Measurements from ENCODE around the gene POU3F1.
A peak's percentile ranks its signal among the peaks of the same experiment; 100 is the strongest.

POU3F1 gene

GRCh38 chr1:38026592-38027200 lies 19.9 kb downstream of the POU3F1 start:
- no peak for DNase-seq

DNA sequence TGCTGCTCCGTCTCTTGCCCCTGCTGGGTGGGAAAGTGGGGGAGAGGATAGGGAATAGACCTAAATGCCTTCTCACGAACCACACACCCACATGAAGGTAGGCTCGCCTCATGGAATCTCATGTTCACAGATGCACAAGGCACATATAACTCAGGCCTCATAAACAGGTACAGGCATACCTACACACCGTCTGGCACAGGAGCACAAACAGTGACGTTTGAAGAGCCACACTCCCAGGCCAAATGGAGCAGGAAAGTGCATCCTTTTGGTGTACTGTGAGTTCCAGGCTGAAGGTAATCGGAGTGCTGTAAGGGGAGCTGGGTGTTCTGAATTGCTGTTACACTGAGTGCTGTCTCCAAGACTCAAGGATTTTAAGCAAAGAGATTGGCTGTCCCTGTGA lies 20.9 kb downstream of the POU3F1 start:
- no peak for DNase-seq

- DNase-seq = no peak
Measured at GRCh38 chr1:38025233-38025632, 21.4 kb downstream of the POU3F1 start.

DNA sequence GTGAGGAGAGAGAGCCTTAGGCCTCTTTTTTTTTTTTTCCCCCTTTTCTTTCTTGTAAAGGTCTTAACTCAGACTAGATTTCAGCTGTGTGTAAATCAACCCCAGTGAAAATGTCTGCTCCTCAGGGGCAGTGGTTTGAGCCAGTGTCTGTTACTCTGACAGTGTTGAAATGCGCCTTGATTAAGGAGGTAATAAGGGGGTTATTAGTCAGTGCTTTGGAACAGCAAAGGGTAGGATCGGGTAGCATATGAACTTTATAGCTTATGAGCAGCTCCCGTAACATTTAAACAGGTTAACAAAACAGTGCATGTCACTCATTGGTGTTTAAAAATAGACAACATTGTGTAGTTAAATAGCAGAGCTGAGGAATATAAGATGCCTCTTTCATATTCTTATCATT lies 23.8 kb downstream of the POU3F1 start:
- no peak for DNase-seq

GRCh38 chr1:38021969-38022368 lies 24.6 kb downstream of the POU3F1 start:
- no peak for DNase-seq

GRCh38 chr1:38020396-38020795 lies 26.2 kb downstream of the POU3F1 start:
- no peak for DNase-seq

DNA sequence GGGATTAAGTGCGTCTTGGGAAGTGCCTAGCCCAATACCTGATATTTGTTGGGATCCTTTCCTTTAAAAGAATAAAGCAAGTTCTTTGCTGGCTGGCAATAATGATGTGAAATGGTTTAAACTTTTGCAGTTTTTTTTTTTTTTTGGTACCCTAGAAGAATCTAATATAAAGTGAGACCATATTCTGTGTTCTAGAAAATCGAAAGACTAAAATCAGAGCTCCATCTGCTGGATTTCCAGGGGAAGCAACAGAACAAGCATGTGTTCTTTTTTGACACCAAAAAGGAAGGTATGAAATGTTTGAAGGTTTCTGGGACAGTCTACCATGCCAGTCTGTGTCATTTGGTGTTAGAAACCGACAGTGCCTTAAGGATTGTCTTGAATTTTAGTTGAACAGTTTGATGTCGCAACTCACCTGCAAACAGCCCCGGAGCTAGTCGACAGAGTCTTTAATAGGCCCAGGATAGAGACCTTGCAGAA lies 27.7 kb downstream of the POU3F1 start:
- no peak for DNase-seq

- no peak for DNase-seq
Measured at GRCh38 chr1:38015978-38016725, 30.4 kb downstream of the POU3F1 start.

GRCh38 chr1:38014724-38015424 lies 31.7 kb downstream of the POU3F1 start:
- DNase-seq = no peak

- no peak for DNase-seq
Measured at GRCh38 chr1:38014171-38014570, 32.4 kb downstream of the POU3F1 start.

DNA sequence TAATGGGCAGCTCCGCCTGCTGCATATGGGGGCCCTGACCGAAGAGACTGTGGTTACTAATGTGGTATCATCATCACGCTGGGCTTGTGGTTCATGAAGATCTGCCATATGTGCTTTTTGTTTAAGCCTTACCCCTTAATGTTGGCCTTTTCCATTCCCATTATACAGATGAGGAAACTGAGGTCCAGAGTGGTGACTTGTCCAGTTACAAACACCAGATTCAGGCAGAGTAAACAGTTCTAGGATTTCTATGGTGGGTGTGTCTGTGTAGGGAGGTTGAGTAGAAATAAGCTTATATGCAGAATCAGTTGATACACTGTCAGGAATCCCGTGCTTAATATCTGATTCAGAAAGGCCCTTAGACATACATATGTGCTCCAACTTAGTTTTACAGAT lies 33.4 kb downstream of the POU3F1 start:
- no peak for DNase-seq

DNA sequence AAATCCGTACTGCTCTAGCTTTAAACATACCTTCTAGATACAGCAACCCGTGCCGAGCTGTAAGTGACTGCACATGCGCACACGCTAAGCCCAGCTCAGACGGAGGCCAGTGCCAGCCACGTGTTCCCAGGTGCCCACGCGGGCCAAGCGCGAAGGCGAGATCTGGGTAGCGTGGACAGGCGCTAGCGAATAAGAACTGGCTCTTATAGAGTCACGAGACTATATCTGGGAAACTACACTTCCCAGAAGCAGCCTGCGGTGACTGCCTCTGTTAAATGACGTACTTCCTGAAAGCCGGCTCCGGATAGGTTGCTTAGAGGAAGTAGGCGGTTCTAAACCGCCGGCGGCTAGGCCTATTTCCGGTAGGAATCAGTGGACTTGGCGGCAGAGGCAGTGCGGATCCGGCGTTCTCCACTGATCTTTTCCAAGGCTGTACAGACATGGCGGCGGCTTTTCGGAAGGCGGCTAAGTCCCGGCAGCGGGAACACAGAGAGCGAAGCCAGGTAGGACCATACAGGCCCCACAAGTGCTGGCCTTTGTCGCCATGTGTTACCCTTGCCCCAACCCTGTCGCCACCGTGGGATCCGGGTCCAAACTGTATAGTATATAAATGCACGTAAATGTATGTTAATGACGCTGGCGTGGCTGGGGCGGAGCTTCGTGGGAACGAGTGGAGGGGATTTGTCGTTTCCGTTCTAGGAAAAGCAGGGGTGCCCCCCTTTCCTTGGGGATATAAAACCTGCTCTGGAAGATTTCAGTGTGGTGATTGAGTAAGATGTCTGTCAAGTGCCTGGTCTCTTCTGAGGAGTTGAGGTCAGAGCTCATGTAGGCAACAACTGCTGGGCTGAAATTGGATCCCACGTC lies 34.0 kb downstream of the POU3F1 start, which contains the start of gene UTP11:
Gene UTP11, plus strand, starts transcription at position 372 of the 864 bp plus-strand sequence. Its CDS starts 69 bp downstream, at position 441.
- peak; percentile 92 for DNase-seq

GRCh38 chr1:38009841-38010180 lies 36.8 kb downstream of the POU3F1 start:
- DNase-seq = no peak

DNA sequence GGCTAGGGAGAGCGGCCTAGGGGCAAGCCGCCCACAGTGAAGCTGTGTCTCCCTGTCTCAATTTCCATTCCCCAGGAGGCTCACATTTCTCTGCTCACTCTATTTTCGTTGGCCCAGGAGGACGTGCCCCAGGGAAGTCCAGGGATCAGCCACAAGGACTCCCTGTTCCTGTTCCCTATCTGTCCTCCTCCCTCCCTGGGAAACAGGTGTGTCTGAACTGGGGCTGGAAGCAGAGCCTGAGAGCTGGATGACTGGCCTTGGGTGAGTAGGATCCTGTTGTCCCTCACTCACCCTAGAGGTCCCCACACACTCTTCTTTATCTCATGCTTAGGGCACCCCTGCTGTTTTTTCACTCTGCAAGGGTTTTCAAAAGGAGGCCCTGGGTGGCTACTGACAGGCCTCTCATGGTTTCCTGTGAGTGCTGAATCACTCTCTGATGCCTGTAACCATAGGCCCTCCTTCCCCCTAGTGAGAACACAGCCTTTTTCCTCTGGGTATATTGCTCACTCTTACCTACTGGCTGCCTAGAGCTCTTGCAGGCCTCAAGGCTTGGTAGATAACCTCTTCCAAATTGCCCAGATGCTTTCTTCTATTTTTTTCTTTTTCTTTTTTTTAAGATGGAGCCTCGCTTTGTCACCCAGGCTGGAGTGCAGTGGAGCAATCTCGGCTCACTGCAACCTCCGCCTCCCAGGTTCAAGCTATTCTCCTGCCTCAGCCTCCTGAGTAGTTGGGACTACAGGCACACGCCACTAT lies 37.3 kb downstream of the POU3F1 start:
- peak; percentile 78 for DNase-seq

DNA sequence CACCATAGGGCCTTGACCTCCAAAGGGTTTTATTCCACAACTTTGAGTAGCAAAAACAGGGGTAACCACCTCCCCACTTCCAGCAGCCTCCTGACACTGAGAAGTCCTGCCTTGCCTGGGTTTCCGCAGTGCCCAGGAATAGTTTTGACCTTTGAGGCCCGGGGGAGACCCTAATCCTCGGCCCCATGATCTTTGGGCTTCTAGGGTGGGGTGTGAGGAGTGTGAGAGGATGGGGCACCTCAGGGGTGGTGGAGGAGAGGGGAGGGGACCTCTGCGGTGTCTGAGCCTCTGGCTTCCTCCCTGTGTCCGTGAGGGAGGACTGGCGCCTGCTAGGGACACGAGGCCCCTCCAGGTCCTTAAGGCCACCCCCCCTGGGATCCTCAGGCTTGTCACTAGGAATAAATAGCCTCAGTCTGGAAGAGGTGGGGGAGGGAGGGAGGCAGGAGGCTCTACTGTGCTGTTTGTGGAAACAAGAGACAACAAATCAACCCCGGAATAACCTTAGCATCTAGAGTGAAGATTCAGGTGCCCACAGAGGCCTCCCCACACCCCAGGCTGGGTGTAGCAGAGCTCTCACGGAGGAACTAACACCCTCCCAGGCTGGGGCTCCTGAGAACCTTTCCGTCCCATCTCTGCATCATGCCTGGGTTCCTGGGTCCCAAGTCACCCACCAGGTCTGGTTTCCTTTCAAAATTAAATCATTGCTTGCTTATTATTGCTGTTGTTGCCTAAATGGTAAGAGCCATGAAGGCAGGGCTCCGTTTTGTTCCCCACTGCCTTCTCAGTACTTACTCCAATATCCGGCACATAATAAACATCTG lies 40.4 kb downstream of the POU3F1 start:
- DNase-seq = no peak

DNA sequence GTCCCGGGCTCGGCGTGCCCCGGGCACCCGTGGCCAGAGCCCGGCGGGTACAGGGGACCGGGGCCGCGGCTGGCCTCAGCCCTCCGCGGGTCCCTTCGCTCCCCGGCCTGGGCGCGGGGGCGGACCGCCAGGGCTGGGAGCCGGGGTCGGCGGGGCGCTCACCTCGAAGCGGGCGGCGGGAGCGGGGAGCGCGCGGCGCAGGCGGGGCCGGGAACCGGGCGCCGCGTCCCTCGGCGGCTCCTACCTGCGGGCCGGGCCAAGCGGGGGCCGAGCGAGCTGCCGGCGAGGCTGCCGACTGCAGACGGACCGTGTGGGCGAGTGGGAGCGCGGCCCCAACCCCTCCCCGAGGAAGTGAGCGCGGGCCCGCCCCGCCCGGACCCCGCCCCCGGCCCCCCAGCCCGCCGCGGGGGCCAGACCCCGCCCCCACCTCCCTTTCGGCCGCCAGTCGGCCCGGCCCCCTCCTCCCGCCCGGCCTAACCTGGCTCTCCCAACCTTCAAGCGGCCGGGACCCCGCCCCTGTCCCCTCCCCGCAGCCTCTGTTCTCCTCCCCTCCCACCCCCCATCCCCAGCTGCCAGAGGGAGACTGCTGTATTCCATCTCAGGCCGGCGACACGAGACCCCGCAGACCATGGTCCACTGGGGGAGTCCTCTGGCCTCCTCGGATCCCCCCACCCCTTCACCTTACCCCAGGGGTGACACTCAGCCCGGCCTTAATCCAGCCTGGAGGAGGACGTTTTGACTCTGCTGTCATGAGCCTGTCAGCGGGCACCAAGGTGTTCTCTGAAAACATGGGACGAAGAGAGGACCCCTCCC lies 41.2 kb downstream of the POU3F1 start, which contains the start of gene FHL3:
Gene FHL3, minus strand, starts transcription at position 320 of the 813 bp plus-strand sequence. CDS start 6,102 bp downstream, outside the sequence.
- peak; percentile 79 for DNase-seq

- no peak for DNase-seq
Measured at GRCh38 chr1:38004284-38005108, 42.1 kb downstream of the POU3F1 start.

- DNase-seq = no peak
Measured at GRCh38 chr1:38003261-38004250, 43.0 kb downstream of the POU3F1 start.

Data from GDM1 (cell line).